ENCODE measurements around the gene STXBP6.
"Not testable (repeated sequence)": the region's sequence is repeated elsewhere in the genome, so short reads cannot be mapped to it uniquely, and the experiment has no call there.

Gene STXBP6

DNA sequence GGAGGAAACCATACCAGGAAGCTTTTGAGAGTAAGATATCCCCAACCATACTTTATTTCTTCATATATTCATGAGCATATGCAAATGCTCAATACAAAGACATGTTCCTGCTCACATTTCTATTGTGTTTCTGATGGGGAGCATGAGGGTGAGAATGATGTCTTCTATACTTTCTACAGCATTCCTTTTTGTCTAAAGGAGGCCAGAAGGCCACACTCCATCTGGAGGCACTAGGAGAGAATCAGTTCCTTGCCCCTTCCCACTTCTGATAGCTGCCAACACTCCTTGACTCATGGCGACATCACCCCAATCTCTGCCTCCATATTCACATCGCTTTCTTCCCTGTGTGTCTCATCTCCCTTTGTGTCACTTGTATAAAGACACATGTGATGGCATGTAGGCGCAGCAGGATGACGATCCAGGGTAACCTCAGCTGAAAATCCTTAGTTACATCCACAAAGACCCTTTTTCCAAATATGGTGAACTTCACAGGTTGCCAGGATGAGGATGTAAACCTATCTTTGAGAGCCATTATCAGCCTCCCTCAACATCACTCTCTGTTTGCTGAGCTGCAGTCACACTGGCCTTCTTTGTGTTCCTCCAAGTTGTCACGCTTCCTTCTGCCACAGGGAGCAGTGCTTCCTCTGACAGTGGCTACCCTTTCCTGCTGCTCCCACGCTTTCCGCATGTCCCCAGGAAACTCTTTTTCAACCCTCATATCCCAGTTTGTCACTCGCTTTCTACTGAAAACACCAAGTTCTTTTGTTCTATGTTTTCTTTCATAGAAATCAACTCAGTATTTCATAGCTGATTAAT, 96.9 kb downstream of the STXBP6 start:
- no peak for DNase-seq

DNA sequence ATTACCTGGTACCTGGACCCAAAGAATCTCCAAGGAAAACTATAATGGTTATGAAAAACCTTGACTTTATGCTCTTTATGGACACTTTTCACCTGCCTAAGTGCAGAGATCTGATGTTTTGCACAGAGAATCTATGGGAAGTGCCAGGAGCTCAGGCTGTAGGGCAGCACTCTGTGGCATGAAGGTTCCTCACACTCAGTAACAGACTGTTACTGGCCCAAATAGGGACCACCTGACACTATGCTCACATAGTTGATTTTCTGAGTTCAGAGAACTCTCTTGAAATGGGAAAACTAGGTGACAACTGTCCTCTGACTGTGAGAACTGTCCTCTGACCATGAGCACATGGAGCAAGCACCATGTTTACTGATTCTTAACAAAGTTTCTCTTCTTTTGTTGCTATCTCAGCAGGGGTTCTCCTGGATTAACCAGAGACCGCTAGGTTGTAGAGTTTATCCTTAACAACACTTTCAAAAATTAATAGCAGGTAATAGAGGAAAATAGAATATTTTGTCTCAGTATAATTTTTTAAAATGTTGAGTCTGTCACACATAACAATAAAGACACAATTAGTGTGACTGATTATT, 101.6 kb downstream of the STXBP6 start:
- no peak for DNase-seq

DNA sequence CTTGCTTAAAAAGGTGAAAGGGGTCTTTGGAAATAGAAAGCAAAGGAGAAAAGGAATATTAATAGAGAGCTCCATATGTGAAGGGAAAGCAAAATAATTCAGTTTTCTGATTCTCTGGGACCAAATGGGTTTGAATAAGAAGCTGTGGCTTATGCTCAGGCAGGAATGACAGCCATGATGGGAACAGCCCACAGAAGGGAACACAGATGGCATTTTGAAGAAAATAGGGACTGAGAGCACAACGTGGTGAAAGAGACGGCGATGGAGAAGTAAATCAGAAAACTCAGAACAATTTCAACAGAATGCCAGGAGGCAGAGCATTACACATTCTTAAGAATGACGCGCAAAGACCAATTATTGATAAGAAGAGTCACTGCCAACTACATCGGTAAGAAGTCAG, 102.8 kb downstream of the STXBP6 start:
- no peak for DNase-seq

DNA sequence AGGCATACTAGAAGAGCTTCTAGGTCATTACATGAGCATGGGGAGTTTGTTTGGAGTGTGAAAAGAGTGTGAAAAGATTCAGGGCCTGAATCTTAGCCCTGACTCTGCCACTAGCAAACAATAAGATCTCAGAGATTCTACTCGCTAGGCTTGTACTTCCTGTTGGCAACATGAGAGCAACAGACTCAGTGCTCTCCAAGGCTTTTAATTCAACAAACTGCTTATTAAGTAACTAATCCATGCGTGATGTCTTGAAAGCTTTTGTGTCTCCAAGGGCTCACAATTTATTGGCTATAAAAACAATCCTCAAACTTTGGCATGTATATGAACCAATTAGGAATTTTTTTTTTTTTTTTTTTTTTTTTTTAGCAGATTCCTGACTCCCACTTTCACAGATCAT, 105.1 kb downstream of the STXBP6 start:
- no peak for DNase-seq

DNA sequence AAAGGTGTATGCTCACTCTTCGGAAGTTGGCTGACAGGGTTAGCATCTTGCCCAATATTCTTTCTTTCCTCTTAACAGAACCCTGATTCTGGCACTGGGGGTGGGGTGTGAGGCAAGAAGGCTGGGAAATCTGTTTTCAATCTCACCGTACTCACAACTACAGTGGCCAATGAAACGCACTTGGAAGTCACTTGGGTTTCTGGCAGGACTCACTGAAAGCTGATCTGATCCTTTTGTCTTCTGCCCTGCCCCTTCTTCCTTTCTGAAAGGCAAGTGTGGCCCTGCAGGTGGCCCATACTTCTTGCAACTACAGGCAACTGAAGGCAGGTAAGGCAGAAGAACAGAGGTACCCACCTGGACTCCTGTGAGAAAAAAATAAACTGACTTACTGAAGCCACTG, 106.9 kb downstream of the STXBP6 start:
- no peak for DNase-seq

DNA sequence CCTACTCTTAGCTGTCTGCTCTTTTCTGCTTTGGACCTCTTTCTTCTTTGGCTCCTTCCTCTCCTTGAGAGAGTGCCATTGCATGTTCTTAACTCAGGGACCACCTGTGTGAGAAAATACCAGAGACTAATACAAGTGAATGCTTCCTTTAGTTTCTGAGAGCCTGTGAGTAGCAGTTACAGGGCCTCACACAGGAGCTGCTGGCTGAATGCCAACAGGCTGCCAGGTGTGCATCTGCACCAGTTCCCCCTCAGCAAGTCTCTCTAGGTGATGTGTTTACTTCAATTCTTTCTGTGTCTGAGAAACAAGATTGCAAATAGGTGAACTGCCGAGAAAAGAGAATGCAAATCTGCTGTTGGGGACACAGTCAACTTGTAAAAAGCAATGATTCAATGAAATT, 108.2 kb downstream of the STXBP6 start:
- no peak for DNase-seq

DNA sequence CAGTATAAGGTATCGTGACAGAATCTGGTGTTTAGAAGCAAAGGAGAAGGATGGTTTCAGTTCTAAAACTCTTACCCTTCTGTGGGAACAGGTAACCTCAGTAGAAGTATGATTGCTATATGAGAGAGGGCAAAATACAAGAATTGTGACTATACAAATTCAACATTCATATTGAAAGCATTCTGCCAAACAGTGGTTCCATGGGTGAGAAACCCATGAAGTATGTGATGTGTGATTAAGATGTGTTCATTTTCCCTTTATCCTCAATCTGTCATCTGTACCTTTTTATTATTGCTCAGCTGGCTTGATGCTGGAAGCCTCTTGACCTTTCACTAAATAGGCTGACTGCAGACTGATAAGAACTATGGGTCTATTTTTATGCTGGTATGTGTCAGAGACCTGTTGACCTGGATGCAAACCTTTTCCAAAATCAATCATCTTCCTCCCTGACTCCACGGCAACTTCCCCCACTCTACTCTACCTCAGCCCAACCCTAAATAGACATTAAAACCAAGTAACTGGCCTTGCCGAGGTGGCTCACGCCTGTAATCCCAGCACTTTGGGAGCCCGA, 109.6 kb downstream of the STXBP6 start:
- DNase-seq, result no peak

DNA sequence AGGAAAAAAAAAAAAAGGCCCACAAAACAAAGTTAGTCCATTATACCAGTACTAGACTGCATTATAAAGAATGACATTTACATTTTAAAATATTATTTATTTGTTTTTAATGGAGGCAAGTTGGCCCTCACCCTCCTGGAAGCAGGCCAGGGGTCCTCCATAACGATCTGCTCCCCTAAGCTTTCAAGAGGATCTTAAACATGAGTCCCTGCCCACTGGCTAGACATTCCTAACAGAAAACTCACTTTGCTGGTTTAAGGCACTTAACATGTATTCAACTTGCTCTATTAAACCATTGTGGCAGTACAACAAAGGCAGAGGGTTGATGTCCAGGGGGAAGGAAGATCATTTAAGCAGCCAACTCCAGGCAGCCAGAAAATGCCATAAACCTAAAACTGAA, 111.4 kb downstream of the STXBP6 start:
- DNase-seq, result no peak

DNA sequence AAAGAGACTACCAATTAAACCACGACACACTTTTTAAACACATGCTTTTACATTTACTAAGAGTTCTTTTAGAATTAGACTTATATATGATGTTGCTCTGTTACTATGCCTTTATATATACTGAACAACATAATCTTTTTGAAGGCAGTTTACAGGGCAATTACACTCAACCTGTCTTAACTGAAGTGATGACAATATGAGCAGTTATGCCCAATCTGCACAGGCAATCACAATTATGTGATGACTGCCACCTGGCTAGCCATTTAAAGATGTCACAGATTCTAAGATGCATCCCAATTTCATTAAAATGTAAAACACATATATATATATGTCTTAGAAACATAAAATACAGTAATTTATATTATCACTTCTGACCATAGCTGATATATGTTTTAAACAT, 112.6 kb downstream of the STXBP6 start:
- no peak for DNase-seq

DNA sequence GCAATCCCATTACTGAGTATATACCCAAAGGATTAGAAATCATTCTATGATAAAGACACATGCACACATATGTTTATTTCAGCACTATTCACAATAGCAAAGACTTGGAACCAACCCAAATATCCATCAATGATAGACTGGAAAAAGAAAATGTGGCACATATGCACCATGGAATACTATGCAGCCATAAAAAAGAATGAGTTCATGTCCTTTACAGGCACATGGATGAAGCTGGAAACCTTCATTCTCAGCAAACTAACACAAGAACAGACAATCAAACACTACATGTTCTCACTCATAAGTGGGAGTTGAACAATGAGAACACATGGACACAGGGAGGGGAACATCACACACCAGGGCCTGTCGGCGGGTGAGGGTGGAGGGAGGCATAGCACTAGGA, 113.2 kb downstream of the STXBP6 start:
- not testable (repeated sequence) for DNase-seq

DNA sequence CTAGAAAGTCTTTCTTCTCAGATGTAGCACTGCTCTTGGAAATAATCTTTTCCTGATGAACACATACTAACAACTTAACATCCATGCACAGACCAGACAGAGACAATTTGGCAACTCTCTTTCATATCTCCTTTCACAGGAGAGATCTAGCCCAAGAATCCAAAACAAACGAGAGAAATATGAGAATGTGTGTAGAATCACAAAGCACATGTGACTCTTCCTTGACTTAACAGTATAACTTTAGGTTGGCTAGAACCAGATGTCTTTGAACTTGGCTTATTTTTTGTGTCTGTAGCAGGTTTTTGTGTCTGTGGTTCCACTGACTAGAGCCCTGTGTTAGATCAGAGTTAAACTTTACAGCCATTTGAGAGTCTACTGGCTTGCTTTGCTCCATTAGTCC, 114.2 kb downstream of the STXBP6 start:
- DNase-seq, result no peak

DNA sequence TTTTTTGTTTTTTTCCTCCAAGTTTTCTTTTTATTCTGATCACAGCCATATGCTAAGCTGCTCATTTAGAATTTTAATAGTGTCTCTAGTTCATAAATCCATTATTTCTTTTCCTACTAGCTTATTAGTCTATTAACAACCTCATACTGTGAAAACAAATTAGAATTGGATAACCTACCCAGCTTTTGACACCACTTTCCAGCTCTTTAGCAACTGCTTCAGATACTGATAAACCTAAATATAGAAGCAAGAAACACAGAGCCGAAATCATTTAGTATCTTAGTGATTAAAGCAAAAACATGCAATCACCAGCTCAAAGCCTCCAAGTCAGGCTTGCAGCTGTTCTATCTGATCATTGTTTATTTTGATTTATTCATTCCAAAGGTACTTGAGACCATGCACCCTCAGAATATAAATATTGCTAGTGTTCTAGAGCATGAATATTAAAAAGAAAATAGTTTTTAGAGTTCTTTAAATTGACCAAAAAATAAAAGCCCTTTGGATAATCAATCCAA, 121.5 kb downstream of the STXBP6 start:
- DNase-seq, result no peak

DNA sequence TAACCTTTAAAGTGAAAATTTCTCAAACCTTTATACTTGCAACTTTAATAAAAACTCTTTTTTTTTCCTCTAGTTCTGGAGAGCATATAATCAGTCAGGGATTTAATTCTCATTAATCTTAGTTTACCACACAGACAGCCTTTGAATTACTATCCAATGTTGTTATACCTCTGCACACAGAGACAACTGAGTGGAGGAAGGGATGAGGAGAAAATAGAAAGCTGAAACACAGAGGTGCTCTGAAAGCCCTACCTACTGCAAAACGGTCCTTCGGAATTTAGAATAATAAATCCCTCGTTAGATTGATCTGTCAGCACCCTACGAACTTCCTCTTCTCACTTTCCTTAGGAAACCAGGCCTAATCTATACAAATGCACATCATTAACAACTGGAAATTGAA, 122.1 kb downstream of the STXBP6 start:
- no peak for DNase-seq

DNA sequence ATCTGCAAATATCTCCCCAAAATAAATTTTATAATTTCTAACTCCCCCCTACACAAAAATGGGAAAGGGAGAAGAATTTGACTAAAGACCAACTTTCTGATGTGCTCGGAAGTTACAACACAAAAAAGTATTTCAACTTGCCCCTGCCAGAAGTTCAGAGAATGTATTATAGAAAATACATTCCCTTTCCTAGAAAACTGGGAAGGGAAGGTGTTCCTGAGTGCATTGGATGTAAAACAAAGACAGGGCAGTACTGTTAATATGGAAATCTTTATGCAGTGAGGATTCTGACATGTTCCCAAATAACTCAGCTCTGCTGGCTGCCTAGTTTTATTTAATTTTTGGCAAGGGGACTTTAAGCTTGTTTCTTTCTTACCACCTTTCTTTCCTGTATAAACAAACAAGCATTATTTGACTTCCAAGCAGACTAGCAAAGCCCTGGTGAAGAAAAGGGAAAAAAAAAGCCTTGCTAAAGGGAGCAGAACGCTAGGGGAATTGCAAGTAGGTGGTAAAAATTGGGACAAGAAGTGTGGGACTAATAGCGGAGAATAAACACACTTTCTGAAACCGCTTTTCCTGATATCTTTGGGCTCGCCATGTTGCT, 124.1 kb downstream of the STXBP6 start:
- no peak for DNase-seq

DNA sequence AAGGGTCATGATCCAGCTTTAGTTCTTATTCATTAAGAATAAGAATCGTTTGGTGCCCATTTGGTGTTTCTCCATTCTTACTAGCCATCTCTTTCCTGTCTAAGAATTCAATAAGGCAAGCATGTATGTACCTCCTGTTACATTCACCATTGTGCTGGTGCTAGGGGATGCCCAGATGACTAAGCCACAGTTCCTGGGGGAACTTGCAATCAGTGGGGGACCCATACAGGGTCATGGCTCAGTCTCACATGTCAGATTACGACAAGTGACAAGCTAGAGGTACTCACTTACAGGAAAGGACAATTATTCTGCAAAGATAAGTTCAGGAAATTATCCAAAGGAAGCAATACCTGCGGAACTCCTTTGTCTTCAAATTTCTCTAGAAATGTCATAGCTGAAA, 125.4 kb downstream of the STXBP6 start:
- DNase-seq, result no peak

DNA sequence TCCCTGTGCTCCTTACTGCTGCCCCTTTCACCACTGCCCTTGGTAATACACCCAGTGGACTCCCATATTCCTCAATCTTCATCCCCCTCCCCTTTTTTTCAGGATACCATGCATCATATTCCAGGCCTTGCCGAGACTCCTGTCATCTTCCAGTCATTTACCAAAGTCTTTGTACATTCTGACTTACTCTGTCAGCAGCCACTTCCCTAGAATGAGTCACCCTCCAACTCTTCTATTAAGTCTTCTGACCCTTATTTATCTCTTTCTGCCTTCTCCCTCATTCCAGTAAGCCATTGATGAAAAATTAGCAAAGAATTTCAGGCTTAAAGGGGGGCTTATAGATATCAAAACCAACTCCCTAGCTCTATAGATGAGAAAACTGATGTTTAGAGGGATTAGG, 128.0 kb downstream of the STXBP6 start:
- DNase-seq, result no peak

DNA sequence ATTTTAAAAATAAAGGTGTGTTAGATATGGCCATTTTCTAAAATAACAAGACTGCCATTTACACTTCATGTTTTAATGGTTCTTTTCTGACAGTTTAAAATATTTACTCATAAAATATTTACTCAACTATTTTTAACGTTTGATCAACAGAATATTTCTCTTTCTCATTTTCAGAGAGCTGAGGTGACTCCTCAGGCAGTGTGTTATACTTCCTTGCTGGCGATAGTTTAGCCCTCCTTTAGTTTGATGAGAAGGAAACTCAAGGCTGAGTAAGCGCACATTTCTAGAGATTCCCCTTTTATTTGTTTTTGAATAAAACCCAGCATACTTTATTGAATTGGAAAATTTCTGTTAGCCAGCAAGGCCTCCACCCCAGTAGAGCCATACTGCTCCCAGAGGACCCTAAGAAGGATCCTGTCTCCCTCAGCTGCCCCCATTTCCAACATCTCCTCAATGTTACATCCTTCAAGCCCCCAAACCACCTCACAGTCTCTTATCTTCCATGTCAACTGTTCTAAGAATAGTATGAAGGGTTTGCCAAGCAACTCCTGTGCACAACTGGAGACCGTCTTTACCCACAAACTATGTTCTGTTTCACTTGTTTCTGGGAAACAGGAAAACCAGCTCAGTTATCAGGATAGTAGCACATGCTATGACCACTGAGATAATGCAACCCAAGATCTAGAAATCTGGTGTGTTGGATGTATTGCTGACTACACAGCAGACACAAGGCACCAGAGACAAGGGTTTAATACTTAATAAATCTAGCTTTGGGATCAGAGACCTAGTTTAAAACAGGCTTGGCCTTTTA, 129.5 kb downstream of the STXBP6 start:
- DNase-seq, result no peak

DNA sequence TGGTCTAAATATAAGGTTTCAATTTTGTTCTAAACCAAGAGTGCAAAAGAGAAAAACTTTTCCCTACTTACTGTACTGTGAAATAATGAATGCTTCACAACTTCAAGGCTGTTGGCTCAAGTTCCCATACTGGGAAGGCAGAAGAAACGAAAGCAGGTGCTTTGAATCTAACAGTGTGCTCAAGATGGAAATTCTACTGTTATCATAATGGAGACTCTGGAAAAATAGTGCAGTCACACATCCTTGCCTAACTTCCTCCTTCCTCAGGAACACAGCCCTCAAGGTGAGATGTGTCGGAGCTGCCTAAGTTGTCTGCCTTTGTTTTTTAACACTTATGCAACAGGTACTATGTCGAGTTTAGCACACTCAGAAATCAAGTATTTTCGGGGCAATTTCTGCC, 131.1 kb downstream of the STXBP6 start:
- DNase-seq, result no peak

DNA sequence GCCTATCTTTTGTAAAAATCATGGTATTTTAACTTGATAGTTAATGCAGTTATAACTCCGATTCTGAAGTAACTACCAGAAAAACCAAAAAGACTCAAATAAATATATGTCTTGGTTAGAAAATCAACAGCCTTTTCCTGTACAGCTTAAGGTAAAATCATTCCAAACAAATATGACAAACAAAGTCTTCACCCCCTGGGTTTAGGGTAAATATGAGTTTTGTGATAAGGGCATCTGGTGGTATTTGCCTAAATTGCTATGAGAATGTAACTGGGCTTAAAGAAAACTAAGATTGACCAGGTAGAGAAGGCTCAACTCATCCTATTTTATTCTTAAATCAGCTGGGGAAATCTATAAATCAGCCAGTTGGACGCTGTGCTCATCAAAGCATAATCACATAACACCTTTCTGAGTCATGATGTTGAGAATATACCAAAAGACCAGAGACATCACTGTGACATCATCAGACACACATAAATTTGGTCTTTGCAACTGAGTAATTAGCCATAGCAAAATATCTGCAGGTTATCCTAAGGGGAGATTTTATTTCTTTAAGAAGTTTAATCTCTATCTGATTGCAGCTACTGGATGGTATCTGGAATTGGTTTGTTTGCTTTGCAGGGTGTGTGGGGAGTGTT, 133.9 kb downstream of the STXBP6 start:
- no peak for DNase-seq

DNA sequence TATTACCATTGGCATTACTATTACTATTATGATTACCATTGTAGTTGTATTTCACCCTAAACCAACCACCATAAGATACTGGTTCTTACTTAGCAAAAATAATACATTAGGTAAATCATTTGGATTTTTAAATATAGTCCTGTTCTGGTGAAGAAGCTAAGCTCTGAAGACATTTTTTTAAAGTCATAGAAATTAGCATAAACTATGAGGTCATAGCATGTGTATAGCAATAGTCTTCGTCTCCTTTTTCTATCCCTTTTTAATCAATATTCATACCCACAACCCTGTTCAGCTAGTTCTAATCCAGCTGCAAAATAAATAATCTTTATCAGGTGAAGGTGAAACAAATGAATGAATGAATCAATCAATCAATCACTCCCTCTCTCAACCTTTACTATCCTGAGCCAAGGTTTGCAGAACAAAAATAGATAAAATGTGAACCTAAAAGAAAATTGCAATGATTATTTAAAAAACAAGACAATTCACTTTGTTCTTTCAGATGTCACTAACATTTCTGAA, 134.5 kb downstream of the STXBP6 start:
- DNase-seq, result no peak

DNA sequence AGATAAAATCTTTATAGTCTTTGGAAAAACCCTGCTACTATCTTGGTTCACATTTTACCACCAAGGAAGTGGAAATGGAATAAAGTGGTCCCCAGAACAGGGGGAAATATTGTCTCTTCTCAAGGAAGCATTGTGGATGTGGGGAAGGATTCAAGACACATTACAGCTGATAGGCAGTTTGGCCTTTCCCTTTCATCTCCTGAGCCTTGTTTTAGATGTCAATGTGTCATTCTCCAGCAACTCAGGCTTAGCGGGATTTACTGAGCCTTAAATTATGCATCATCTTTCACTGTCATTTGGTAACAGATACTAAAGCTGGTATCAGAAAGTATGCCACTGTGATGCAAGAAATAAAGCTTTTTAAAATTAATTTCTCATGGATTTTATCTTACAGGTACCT, 136.2 kb downstream of the STXBP6 start:
- no peak for DNase-seq

DNA sequence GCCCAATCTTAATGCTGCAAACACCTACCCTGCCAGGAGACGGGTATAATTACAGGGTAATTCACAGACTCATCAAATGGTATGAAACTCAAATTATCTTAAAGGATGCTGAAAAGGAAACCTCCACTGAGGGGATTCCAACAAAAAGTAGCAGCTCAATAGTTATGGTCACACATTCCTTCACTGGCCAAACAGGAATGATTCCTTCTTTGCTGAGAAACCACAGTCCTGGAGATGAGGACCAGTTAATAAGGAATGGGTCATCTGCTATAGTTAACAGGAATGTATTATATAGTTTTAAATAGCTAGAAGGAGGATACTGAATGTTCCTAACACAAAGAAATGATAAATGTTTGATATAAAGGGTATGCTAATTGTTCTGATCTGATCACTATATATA, 136.9 kb downstream of the STXBP6 start:
- no peak for DNase-seq
